Measurements from ENCODE around the gene LITAFD.
A peak's percentile ranks its signal among the peaks of the same experiment; 100 is the strongest.

The LITAFD gene

DNA sequence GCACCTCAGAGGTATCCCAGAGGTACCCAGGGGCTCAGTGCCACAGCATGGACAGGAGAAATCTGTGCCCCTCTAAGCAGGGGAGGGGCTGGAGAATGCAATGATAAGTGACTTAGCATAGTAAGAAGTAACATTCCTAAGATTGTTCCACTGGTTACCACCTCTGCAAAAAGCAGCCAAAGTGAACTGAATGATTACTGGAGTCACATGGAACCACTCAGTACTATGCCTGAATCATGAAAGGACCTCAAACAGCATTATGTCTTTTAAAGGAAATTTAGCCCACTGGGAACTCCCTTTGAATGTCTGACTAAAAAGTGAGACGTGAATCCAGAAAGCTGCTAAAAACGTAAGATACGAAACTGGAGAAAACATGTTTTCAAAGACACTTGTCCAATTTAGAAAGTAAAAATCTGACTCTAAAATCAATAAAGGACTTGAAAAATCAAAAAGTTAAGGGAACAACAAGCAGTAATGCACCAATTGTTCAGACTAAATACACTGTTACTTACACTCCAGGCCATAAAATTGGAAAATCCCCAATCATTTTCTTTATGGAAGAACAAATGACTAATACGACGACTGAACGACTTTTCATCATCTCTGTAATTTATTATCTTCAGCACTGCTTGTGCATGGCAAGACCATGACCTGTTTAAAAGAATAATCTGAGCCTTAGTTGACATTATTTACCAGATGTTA, 38.6 kb downstream of the LITAFD start:
- no peak for DNase-seq (ENCODE audit: low spot score)

GRCh38 chr16:8921347-8921984, 39.3 kb downstream of the LITAFD start:
- no peak for DNase-seq (ENCODE audit: low spot score)

GRCh38 chr16:8923199-8923598, 41.0 kb downstream of the LITAFD start:
- DNase-seq (ENCODE audit: low spot score): no peak

DNA sequence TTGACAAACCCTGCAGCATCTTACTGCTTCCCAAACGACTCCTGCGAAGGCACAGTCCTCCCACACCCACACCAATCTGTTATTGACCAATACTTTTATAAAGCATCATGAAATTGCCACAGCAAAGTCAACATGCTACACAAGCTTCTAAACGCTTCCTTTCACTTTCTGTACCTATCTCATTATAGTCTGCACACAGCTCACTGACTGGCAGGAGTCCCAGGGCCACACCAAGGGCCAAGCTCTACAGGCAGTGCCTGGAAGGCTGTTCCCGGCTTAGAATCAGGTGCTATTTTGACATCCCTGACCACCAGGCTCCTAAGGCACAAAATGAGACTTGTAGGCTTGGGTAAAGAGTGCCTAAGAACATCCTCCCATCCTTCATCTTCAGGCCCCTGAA, 42.1 kb downstream of the LITAFD start:
- no peak for DNase-seq (ENCODE audit: low spot score)

DNA sequence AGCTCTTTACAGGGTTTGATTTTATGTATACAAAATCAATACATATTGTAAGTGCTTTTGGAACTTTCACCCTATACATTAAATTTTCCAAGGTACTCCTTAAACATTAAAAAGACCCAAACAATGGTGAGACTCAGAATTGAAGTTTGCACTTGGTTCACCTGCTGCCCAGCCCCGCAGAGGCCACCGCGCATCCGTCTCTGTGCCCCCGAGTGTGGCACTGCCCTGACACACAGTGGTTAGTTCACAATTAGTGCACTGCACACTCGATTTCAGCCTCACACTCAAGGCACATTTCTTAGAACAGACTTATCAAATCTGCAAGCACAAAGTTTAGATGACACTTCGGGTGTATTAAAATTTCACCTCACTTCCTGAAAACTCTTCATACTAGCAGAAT, 43.3 kb downstream of the LITAFD start:
- no peak for DNase-seq (ENCODE audit: low spot score)

GRCh38 chr16:8926827-8927226, 44.7 kb downstream of the LITAFD start:
- no peak for DNase-seq (ENCODE audit: low spot score)

GRCh38 chr16:8928467-8928957, 46.4 kb downstream of the LITAFD start:
- no peak for DNase-seq (ENCODE audit: low spot score)

GRCh38 chr16:8929086-8929748, 47.1 kb downstream of the LITAFD start:
- DNase-seq (ENCODE audit: low spot score): no peak

DNA sequence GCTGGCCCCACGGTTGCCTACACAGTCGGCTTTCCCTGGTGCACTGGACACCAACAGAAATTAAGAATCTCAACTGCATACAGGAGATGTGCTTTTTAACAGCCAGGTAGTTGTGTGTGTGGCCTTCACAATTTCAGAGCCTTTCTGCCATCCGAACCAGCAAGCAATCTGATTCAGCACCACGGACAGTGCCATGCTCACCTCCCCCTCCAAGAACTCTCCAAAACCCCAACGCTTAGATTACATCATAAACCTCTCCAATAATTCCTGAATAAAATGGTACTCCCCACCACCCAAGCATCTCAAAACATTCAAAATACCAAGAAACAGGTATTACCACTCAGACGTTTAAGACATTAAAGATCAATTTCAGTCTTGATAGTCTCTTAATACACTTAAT, 49.7 kb downstream of the LITAFD start:
- peak; percentile 72 for DNase-seq (ENCODE audit: low spot score)

DNA sequence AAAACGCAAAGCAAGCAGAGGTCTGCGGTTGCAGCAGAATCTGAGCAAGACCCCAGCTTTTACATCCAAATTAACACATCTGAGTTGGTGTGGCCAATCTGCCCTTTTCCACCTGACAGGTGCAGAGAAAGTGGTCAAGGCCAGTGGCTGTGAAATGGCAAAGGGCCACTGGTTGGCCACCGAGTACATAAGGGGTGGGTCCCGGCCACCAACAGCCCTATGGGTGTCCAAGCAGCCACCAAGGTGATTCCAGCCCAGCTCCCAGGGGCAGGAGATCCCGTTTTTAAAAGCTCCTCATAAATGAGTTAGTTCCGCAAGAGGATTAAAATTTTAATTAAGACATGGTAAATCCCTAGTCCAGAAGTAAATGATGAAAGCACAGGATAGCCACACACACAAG, 52.5 kb downstream of the LITAFD start:
- DNase-seq (ENCODE audit: low spot score): no peak
